Karpas-422 (cell line): ENCODE results near the gene SPDYC. TPM values are rescaled to one million over a fixed set of nuclear protein-coding genes. Genes with fewer than 3 reads are reported as not detected.

Source experiments
- DNase-seq: peaks from one replicate; pipeline ENCODE4 v3.0.0-alpha.2; 2015
- H2AFZ ChIP-seq: fragments of 200-600 bp; sonication (generic); 2 replicates; pipeline ENCODE4 v1.6.1; 2014; ENCODE audit warnings: antibody characterized with exemption, low read length, mixed read lengths
- H3K27ac ChIP-seq: fragments of 200-600 bp; sonication (generic); 2 replicates; pipeline ENCODE4 v1.5.1; 2014; ENCODE audit warnings: mild to moderate bottlenecking, low read length, moderate library complexity
- H3K27me3 ChIP-seq: fragments of 200-600 bp; sonication (generic); 2 replicates; pipeline ENCODE4 v1.6.1; 2014; ENCODE audit warnings: low read length, mixed read lengths
- H3K36me3 ChIP-seq: fragments of 200-600 bp; sonication (generic); 2 replicates; pipeline ENCODE4 v1.6.1; 2014; ENCODE audit warnings: low read length, mixed read lengths; ENCODE audit not compliant: insufficient read depth
- H3K4me1 ChIP-seq: fragments of 200-600 bp; sonication (generic); 2 replicates; pipeline ENCODE4 v1.6.1; 2014; ENCODE audit warnings: mild to moderate bottlenecking, low read length, mixed read lengths
- H3K4me2 ChIP-seq: fragments of 200-600 bp; sonication (generic); 2 replicates; pipeline ENCODE4 v1.6.1; 2014; ENCODE audit warnings: low read length, low read depth, mild to moderate bottlenecking; ENCODE audit not compliant: poor library complexity, severe bottlenecking
- H3K4me3 ChIP-seq: fragments of 200-600 bp; sonication (generic); 2 replicates; pipeline ENCODE4 v1.5.1; 2014; ENCODE audit warnings: mild to moderate bottlenecking, antibody characterized with exemption, low read length, mixed read lengths
- H3K79me2 ChIP-seq: fragments of 200-600 bp; sonication (generic); 2 replicates; pipeline ENCODE4 v1.6.1; 2014; ENCODE audit warnings: mild to moderate bottlenecking, low read length, mixed read lengths
- H3K9ac ChIP-seq: fragments of 200-600 bp; sonication (generic); 2 replicates; pipeline ENCODE4 v1.6.0; 2014; ENCODE audit warnings: low read length
- H3K9me2 ChIP-seq: fragments of 200-600 bp; sonication (generic), shearing (Covaris generic); replicated peaks from 2 replicates; pipeline ENCODE4 v1.6.0; 2014; ENCODE audit warnings: mild to moderate bottlenecking, low read length, moderate library complexity; ENCODE audit not compliant: insufficient read depth
- H3K9me3 ChIP-seq: fragments of 300-700, 200-600 bp; sonication (generic); 2 replicates; pipeline ENCODE4 v1.6.1; 2014; ENCODE audit warnings: low read length, mixed read lengths
- H4K20me1 ChIP-seq: fragments of 200-600 bp; sonication (generic); 2 replicates; pipeline ENCODE4 v1.6.1; 2014; ENCODE audit warnings: mild to moderate bottlenecking, antibody characterized with exemption, low read length, low read depth; ENCODE audit not compliant: insufficient read depth
- small RNA-seq: library from RNA; depleted of rRNA; stranded (forward); fragments of <200 nt; gene quantifications from one replicate; pipeline ENCODE3, GENCODE V24; 2014
- total RNA-seq: library from RNA; depleted of rRNA; stranded (reverse); fragments of >200 nt; shearing (Covaris generic); gene quantifications from 2 replicates; pipeline ENCODE4 v1.2.3, GENCODE V29; 2014; ENCODE audit warnings: low replicate concordance; rRNA removed

SPDYC gene
- total RNA-seq, 1 experiment from 2014 or later: not detected

DNA sequence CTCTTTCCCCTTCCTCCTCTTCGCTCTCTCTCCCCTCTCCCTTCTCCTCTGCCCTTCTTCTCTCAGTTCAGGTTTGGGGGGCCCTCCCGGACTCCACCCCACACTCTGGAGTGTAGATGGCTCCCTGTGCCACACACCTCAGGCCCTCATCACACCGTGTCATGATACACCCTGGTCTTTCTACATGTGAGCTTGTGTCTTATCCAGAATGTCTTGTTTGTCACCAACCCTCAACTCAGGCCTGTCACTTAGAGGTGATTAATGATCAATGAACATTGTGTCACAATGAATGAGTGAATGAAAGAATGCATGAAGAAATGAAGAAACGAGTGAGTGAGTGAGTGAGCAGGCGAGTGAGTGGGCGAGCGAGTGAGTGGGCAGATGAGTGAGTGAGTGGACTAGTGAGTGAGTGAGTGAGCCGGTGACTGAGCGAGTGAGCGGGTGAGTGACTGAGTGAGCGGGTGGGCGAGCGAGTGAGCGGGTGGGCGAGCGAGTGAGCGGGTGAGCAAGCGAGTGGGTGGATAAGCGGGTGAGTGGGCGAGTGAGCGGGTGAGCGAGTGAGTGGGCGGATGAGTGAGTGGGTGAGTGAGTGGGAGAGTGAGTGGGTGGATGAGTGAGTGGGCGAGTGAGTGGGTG is 45.5 kb downstream of the SPDYC start:
- Histone ChIP-seq H3K4me2 (no peak overlapping the region), H3K79me2 (no peaks in the 10 kb centered on the region), H3K27me3 (no peaks in the 10 kb centered on the region), H4K20me1 (no peaks in the 10 kb centered on the region), H3K36me3 (no peaks in the 10 kb centered on the region), H3K9me2 (no peaks in the 10 kb centered on the region), H3K4me1 (peaks cover 44% of the 10 kb centered on the region), H3K4me3 (no peak overlapping the region), H3K9me3 (no peaks in the 10 kb centered on the region), H2AFZ (no peak overlapping the region), H3K27ac (peak overlapping the region; percentile 37; the same call in 1 of the 2 replicates), H3K9ac (no peak overlapping the region)
- DNase-seq: peak; percentile 45

DNA sequence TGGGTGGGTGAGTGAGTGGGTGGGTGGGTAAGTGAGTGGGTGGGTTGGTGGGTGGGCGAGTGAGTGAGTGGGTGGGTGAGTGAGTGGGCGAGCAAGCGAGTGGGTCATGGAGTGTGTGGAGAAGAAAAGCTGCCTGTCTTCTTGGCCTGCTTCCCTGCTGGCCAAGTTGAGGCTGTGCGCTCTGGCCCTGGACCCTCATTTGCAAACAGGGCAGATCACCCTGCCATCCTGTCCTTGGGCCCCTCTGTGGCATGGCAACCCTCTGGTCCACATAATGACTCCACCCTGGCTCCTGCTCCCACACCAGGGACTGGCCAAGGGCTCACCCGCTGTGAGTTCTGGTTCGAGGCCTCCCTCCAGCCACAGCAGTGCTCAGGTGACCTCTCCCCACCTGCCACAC is 46.8 kb downstream of the SPDYC start:
- no peaks in the 10 kb centered on the region for H3K36me3 ChIP-seq

DNA sequence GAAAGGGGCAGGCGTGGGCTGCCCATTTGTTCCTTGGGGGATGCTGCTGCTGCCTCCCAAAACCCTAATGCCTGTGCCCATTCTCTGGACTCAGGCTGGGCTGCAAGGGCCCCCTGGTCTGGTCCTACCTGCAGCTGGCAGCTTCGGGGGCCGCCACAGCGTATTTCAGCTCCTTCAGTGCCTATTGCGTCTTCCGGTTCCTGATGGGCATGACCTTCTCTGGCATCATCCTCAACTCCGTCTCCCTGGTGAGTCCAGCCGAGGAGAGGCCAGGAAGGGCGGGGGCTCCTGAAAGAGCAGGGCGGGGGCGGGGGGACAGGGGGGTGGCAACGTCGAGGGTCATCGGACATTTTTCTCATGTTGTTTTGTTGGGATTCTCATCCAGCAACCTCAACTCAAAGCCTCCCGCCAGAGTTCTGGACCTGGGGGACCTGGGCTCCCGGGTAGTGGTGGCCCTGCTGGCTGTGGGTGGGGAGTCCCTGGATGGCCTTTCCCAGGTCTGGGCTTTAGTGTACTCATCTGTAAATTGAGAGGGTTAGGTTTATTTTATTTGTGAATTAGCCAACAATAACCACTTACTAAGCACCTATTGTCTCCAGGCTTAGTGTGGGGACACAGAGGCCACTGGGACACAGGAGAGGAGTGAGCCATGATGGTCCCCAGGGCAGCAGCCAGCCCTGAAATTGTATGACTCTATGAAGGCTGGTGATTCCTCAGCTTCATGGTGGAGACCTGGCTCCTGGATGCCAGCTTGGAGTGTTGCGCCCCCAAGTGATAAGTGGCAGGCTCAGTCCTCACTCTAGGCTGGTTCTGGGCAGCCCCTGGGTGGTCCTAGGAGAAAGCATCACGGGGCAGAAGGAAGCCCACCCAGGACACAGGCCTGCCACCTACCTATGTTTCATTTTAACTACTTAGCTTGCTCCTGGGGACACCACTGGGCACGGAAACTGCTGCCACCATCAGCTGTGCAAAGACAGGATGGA is 47.7 kb downstream of the SPDYC start:
- Histone ChIP-seq H3K9me2 (no peaks in the 10 kb centered on the region), H3K9ac (no peak overlapping the region), H4K20me1 (no peaks in the 10 kb centered on the region), H3K4me3 (no peak overlapping the region), H3K36me3 (no peaks in the 10 kb centered on the region), H3K4me1 (peaks cover 28% of the 10 kb centered on the region), H3K9me3 (no peaks in the 10 kb centered on the region), H3K79me2 (no peaks in the 10 kb centered on the region), H3K4me2 (no peak overlapping the region), H3K27ac (no peak overlapping the region), H2AFZ (no peak overlapping the region), H3K27me3 (no peaks in the 10 kb centered on the region)
- no peak for DNase-seq

More for the DNA sequence above, 46.8 kb downstream of the SPDYC start:
- H2AFZ ChIP-seq: no peak overlapping the region
- H3K9ac ChIP-seq: no peak overlapping the region
- no peak overlapping the region for H3K27ac ChIP-seq
- peaks cover 37% of the 10 kb centered on the region for H3K4me1 ChIP-seq
- no peaks in the 10 kb centered on the region for H3K27me3 ChIP-seq
- H3K4me3 ChIP-seq: no peak overlapping the region
- H3K9me3 ChIP-seq: no peaks in the 10 kb centered on the region
- H3K79me2 ChIP-seq: no peaks in the 10 kb centered on the region
- H4K20me1 ChIP-seq: no peaks in the 10 kb centered on the region
- peak; percentile 38 for DNase-seq
- H3K9me2 ChIP-seq: no peaks in the 10 kb centered on the region
- H3K4me2 ChIP-seq: no peak overlapping the region

DNA sequence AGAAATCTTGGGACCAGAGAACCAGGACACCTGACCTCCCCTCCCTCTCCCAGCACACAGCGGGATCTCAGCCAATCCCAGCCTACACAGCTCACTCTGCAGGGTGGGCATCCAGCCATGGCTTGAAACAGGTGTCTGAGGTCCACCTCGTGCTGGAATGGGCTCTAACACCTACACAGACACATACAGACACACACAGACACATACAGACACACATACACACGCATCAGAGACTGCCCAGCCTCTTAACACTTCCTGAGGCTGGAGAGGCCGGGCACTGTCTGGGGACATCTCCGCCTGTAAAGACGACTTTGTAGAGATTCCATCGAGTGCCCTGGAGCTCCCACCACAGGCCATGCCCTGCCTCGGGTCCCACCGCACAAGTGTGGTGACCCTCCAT is 48.4 kb downstream of the SPDYC start:
- Histone ChIP-seq H3K4me2 (no peak overlapping the region), H3K9me3 (no peaks in the 10 kb centered on the region), H3K27me3 (no peaks in the 10 kb centered on the region), H2AFZ (no peak overlapping the region), H3K9ac (no peak overlapping the region), H3K4me1 (peaks cover 21% of the 10 kb centered on the region), H4K20me1 (no peaks in the 10 kb centered on the region), H3K9me2 (no peaks in the 10 kb centered on the region), H3K4me3 (no peak overlapping the region), H3K27ac (no peak overlapping the region), H3K79me2 (no peaks in the 10 kb centered on the region), H3K36me3 (no peaks in the 10 kb centered on the region)
- DNase-seq: no peak

DNA sequence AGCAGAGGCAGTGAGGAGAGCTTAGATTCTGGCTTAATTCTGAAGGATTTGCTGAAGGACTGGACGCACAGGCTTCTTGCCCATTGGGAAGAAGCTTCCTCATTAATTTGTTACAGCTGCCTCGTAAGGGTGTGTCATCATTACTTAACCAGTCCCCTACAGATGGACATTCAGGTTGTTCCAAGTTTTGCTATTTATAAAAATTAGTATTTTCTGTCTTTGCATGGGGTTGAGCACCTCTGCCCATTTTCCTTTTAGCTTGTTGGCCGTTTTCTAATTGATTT is 49.8 kb downstream of the SPDYC start:
- H3K4me2 ChIP-seq: no peak overlapping the region
- no peaks in the 10 kb centered on the region for H3K9me2 ChIP-seq
- no peak for DNase-seq
- no peak overlapping the region for H3K4me3 ChIP-seq
- no peaks in the 10 kb centered on the region for H3K36me3 ChIP-seq
- no peak overlapping the region for H3K9ac ChIP-seq
- H3K9me3 ChIP-seq: no peaks in the 10 kb centered on the region
- peaks cover 9% of the 10 kb centered on the region for H3K4me1 ChIP-seq
- H3K27me3 ChIP-seq: no peaks in the 10 kb centered on the region
- no peaks in the 10 kb centered on the region for H4K20me1 ChIP-seq
- H3K79me2 ChIP-seq: no peaks in the 10 kb centered on the region
- no peak overlapping the region for H3K27ac ChIP-seq
- no peak overlapping the region for H2AFZ ChIP-seq

DNA sequence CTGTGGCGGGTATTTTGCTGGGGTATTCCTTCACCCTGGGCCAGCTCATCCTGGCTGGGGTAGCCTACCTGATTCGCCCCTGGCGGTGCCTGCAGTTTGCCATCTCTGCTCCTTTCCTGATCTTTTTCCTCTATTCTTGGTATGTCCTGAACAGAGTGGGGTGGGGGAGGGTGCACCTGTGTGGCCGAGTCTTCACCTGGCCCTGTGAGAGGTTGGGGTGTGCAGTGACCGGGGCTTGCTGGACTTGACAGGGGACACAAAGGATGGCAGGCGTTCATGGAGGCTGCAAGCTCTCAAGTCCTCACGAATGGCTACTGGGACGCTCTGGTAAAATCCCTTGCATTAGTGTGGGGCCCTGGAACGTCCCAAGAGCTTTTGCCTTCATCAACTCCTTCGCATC is 51.0 kb downstream of the SPDYC start:
- Histone ChIP-seq H4K20me1 (no peaks in the 10 kb centered on the region), H3K4me3 (no peak overlapping the region), H3K27me3 (no peaks in the 10 kb centered on the region), H3K4me1 (peaks cover 13% of the 10 kb centered on the region), H3K79me2 (no peaks in the 10 kb centered on the region), H3K9me3 (no peaks in the 10 kb centered on the region), H3K9me2 (no peaks in the 10 kb centered on the region), H3K4me2 (no peak overlapping the region), H3K27ac (no peak overlapping the region), H2AFZ (no peak overlapping the region), H3K9ac (no peak overlapping the region), H3K36me3 (no peaks in the 10 kb centered on the region)
- DNase-seq: no peak

Small RNAs within 50 kb of the gene (small RNA-seq; reads per million reads assigned to genes)
- gene HIGD1AP10 (not detected), gene PDCL2P2 (not detected), gene RNU2-23P (19.3 reads per million, percentile 96 among the genes with 10 or more reads in this experiment)

Other genes with a start within 250 kb of the SPDYC start
- gene PPP2R5B, start 245.5 kb upstream of the SPDYC start, total RNA-seq: 1.8 and 7.5 TPM in 2 replicates
- not detected in 2 replicates for gene GPHA2, start 234.3 kb upstream of the SPDYC start, total RNA-seq
- not detected in 2 replicates for gene MAJIN, start 198.1 kb upstream of the SPDYC start, total RNA-seq
- 0.18 and 1.1 TPM in 2 replicates for gene BATF2, start 173.3 kb upstream of the SPDYC start, total RNA-seq
- gene ARL2, start 156.1 kb upstream of the SPDYC start, total RNA-seq: 28.9 and 44.4 TPM in 2 replicates
- gene SNX15, start 142.8 kb upstream of the SPDYC start, total RNA-seq: 14.2 and 17.6 TPM in 2 replicates
- 1.9 and 11.9 TPM in 2 replicates for gene SAC3D1, start 129.0 kb upstream of the SPDYC start, total RNA-seq
- not detected in 2 replicates for gene NAALADL1, start 111.7 kb upstream of the SPDYC start, total RNA-seq
- 24.3 and 28.2 TPM in 2 replicates for gene CDCA5, start 86.2 kb upstream of the SPDYC start, total RNA-seq
- gene ZFPL1, start 86.0 kb upstream of the SPDYC start, total RNA-seq: 19.0 and 40.7 TPM in 2 replicates
- gene VPS51, start 74.0 kb upstream of the SPDYC start, total RNA-seq: 78.9 and 193 TPM in 2 replicates
- gene TM7SF2, start 58.4 kb upstream of the SPDYC start, total RNA-seq: 160 and 161 TPM in 2 replicates
- 11.3 and 18.0 TPM in 2 replicates for gene ZNHIT2, start 52.5 kb upstream of the SPDYC start, total RNA-seq
- gene FAU, start 48.1 kb upstream of the SPDYC start, total RNA-seq: 662 and 1,340 TPM in 2 replicates
- gene MRPL49, start 47.9 kb upstream of the SPDYC start, total RNA-seq: 44.5 and 65.8 TPM in 2 replicates
- gene SYVN1, start 35.7 kb upstream of the SPDYC start, total RNA-seq: 73.6 and 118 TPM in 2 replicates
- gene CAPN1, start 11.7 kb downstream of the SPDYC start, total RNA-seq: 96.5 and 115 TPM in 2 replicates
- gene POLA2, start 91.7 kb downstream of the SPDYC start, total RNA-seq: 13.2 and 19.0 TPM in 2 replicates
- gene CDC42EP2, start 144.6 kb downstream of the SPDYC start, total RNA-seq: 0.43 and 2.6 TPM in 2 replicates
- 34.0 and 44.5 TPM in 2 replicates for gene DPF2, start 163.6 kb downstream of the SPDYC start, total RNA-seq
- 0.11 and 0.83 TPM in 2 replicates for gene TIGD3, start 184.5 kb downstream of the SPDYC start, total RNA-seq
- gene SLC25A45, start 212.4 kb downstream of the SPDYC start, total RNA-seq: 6.7 and 9.7 TPM in 2 replicates
- 48.5 and 102 TPM in 2 replicates for gene FRMD8, start 216.4 kb downstream of the SPDYC start, total RNA-seq